ENCODE measurements around the gene BTBD9.

The BTBD9 gene

GRCh38 chr6:38525888-38526287 lies 113.8 kb downstream of the BTBD9 start:
- no peak for DNase-seq (ENCODE audit: low read depth)
- in situ Hi-C loops (cut with HindIII; ENCODE audit: low sequenced_read_pairs) = no loop called here

GRCh38 chr6:38524436-38525145 lies 115.1 kb downstream of the BTBD9 start:
- no peak for DNase-seq (ENCODE audit: low read depth)
- in situ Hi-C loops (cut with HindIII; ENCODE audit: low sequenced_read_pairs) = no loop called here
- no peak overlapping the region for H3K4me3 ChIP-seq (ENCODE audit: low read depth, low read length)
- TF ChIP-seq CTCF (IDR thresholded peaks at IDR 0.05; ENCODE audit: low read depth, low read length, missing control alignments) = no peak

More at GRCh38 chr6:38525888-38526287, 113.8 kb downstream of the BTBD9 start:
- TF ChIP-seq CTCF (IDR thresholded peaks at IDR 0.05; ENCODE audit: low read depth, low read length, missing control alignments) = no peak
- no peak overlapping the region for H3K4me3 ChIP-seq (ENCODE audit: low read depth, low read length)

GRCh38 chr6:38522322-38522721 lies 117.4 kb downstream of the BTBD9 start:
- DNase-seq (ENCODE audit: low read depth) = peak; percentile 27
- no peak overlapping the region for H3K4me3 ChIP-seq (ENCODE audit: low read depth, low read length)
- TF ChIP-seq CTCF (IDR thresholded peaks at IDR 0.05; ENCODE audit: low read depth, low read length, missing control alignments) = no peak
- in situ Hi-C loops (cut with HindIII; ENCODE audit: low sequenced_read_pairs) = no loop called here

- DNase-seq (ENCODE audit: low read depth) = no peak
- in situ Hi-C loops (cut with HindIII; ENCODE audit: low sequenced_read_pairs) = no loop called here
- TF ChIP-seq CTCF (IDR thresholded peaks at IDR 0.05; ENCODE audit: low read depth, low read length, missing control alignments) = no peak
These were observed 121.0 kb downstream of the BTBD9 start for GRCh38 chr6:38518511-38519304.

GRCh38 chr6:38517005-38517404 lies 122.7 kb downstream of the BTBD9 start:
- no peak overlapping the region for H3K4me3 ChIP-seq (ENCODE audit: low read depth, low read length)
- DNase-seq (ENCODE audit: low read depth) = no peak
- no peak for TF ChIP-seq CTCF (IDR thresholded peaks at IDR 0.05; ENCODE audit: low read depth, low read length, missing control alignments)
- in situ Hi-C loops (cut with HindIII; ENCODE audit: low sequenced_read_pairs) = no loop called here

More at GRCh38 chr6:38518511-38519304, 121.0 kb downstream of the BTBD9 start:
- H3K4me3 ChIP-seq (ENCODE audit: low read depth, low read length) = no peak overlapping the region

- TF ChIP-seq CTCF (IDR thresholded peaks at IDR 0.05; ENCODE audit: low read depth, low read length, missing control alignments) = no peak
- in situ Hi-C loops (cut with HindIII; ENCODE audit: low sequenced_read_pairs) = no loop called here
- no peak overlapping the region for H3K4me3 ChIP-seq (ENCODE audit: low read depth, low read length)
- DNase-seq (ENCODE audit: low read depth) = no peak
These were observed 125.3 kb downstream of the BTBD9 start for GRCh38 chr6:38514399-38514798.
